ENCODE data around the gene DGKI. TPM values are rescaled to one million over a fixed set of nuclear protein-coding genes. Genes with fewer than 3 reads are reported as not detected.

The DGKI gene
- total and polyA plus RNA-seq, 9 of the 15 experiments (the other 6 are each of a cell fraction or from before 2014, with no cell fraction given) = 0.11 to 0.54 (median 0.15) TPM; not detected in 5

GRCh38 chr7:137791930-137792329 lies 54.8 kb downstream of the DGKI start:
- no peak for ATAC-seq
- WGBS (ENCODE audit: insufficient coverage, low coverage, missing lambda C conversion rate) = 2% methylated on average over 2 of the region's 2 CpGs
- H3K4me3 ChIP-seq = no peak overlapping the region
- TF ChIP-seq PHF8 (IDR thresholded peaks at IDR 0.05; ENCODE audit: borderline replicate concordance, low read length) = no peak
- TF ChIP-seq, protein P1, sequence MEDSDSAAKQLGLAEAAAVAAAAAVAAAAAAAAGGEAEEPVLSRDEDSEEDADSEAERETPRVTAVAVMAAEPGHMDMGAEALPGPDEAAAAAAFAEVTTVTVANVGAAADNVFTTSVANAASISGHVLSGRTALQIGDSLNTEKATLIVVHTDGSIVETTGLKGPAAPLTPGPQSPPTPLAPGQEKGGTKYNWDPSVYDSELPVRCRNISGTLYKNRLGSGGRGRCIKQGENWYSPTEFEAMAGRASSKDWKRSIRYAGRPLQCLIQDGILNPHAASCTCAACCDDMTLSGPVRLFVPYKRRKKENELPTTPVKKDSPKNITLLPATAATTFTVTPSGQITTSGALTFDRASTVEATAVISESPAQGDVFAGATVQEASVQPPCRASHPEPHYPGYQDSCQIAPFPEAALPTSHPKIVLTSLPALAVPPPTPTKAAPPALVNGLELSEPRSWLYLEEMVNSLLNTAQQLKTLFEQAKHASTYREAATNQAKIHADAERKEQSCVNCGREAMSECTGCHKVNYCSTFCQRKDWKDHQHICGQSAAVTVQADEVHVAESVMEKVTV (CRISPR knock-in tag; IDR thresholded peaks at IDR 0.05) = no peak
- TF ChIP-seq, protein P2, sequence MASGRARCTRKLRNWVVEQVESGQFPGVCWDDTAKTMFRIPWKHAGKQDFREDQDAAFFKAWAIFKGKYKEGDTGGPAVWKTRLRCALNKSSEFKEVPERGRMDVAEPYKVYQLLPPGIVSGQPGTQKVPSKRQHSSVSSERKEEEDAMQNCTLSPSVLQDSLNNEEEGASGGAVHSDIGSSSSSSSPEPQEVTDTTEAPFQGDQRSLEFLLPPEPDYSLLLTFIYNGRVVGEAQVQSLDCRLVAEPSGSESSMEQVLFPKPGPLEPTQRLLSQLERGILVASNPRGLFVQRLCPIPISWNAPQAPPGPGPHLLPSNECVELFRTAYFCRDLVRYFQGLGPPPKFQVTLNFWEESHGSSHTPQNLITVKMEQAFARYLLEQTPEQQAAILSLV (tag; IDR thresholded peaks at IDR 0.05) = no peak
- no peak for TF ChIP-seq MCM3 (IDR thresholded peaks at IDR 0.05)
- no peak for TF ChIP-seq FUS (optimal IDR thresholded peaks at IDR 0.05; ENCODE audit: low read depth, low read length)
- no peak for TF ChIP-seq TCF7 (IDR thresholded peaks at IDR 0.05; ENCODE audit: borderline replicate concordance)
- no peak for TF ChIP-seq SNIP1 (IDR thresholded peaks at IDR 0.05; ENCODE audit: low read depth)
- TF ChIP-seq CC2D1A (IDR thresholded peaks at IDR 0.05) = no peak
- no peak for TF ChIP-seq ARID2 (IDR thresholded peaks at IDR 0.05)
- TF ChIP-seq HDAC1 (IDR thresholded peaks at IDR 0.05) = no peak
- no peak for TF ChIP-seq ATF7 (IDR thresholded peaks at IDR 0.05)
- no peak for TF ChIP-seq MTF1 (CRISPR knock-in tag; IDR thresholded peaks at IDR 0.05; ENCODE audit: borderline replicate concordance)
- TF ChIP-seq RBM25 (IDR thresholded peaks at IDR 0.05; ENCODE audit: low read depth, low read length, severe bottlenecking) = no peak
- TF ChIP-seq DMBX1 (CRISPR knock-in tag; IDR thresholded peaks at IDR 0.05; ENCODE audit: borderline replicate concordance) = no peak
- no peak for TF ChIP-seq HINFP (tag; conservative IDR thresholded peaks at IDR 0.05; ENCODE audit: low read depth)
- TF ChIP-seq RBM14 (IDR thresholded peaks at IDR 0.05; ENCODE audit: borderline replicate concordance, insufficient read depth, low read depth, low read length) = no peak
- FAIRE-seq = no peak
- no TSS peak for BruUV-seq (replicated peaks)
- no peaks in the 10 kb centered on the region for H3K4me1 ChIP-seq (replicated peaks in 1 of 2; ENCODE audit: control insufficient read depth in 2 of 2, insufficient read depth in 2 of 2, low read length in 2 of 2)
- DNase-seq (ENCODE audit: extremely low read depth in 1 of 4, low spot score in 3 of 4) = no peak
- intact Hi-C loops (cut with micrococcal nuclease) (no loop called here), in situ Hi-C loops (cut with MboI) (no loop called here)
- no peak overlapping the region for H2AFZ ChIP-seq (ENCODE audit: low read depth, low read length)
- H3K79me2 ChIP-seq (ENCODE audit: control insufficient read depth, insufficient read depth, low read length) = no peaks in the 10 kb centered on the region
- no peaks in the 10 kb centered on the region for H3K9me1 ChIP-seq (ENCODE audit: control insufficient read depth, insufficient read depth, low read length)
- H3K9ac ChIP-seq (ENCODE audit: insufficient read depth in 1 of 2, low read depth in 2 of 2, low read length in 2 of 2) = no peak overlapping the region
- H3K4me2 ChIP-seq (ENCODE audit: insufficient read depth, low read length) = no peak overlapping the region
- POLR2A ChIA-PET = no interaction called here
- no peak overlapping the region for H3K27ac ChIP-seq (ENCODE audit: extremely low read depth, low read depth, low read length)
- no peaks in the 10 kb centered on the region for H3K36me3 ChIP-seq (ENCODE audit: control insufficient read depth, insufficient read depth, low read length)
- CTCF ChIA-PET (ENCODE audit: low intra/inter-chr PET ratio) = no interaction called here
- no peaks in the 10 kb centered on the region for H4K20me1 ChIP-seq (replicated peaks; ENCODE audit: control insufficient read depth, insufficient read depth, low read length)
- H3K27me3 ChIP-seq (ENCODE audit: control insufficient read depth in 2 of 2, insufficient read depth in 2 of 2, low read length in 2 of 2) = no peaks in the 10 kb centered on the region; a peak in 1 of 5 replicates
- H3K9me3 ChIP-seq (replicated peaks; ENCODE audit: control insufficient read depth, insufficient read depth, low read depth, low read length) = no peaks in the 10 kb centered on the region
